MM.1S (cell line): ENCODE measurements around the gene SWI5.

Experiments used
- CTCF ChIP-seq: fragments of 300-600 bp; sonication (generic); IDR thresholded peaks from 2 replicates; pipeline ENCODE4 v1.5.1; 2016; ENCODE audit warnings: antibody characterized with exemption, low read length, mixed read lengths
- EZH2 ChIP-seq: fragments of 300-600 bp; sonication (generic); optimal IDR thresholded peaks from 2 replicates; pipeline ENCODE3; 2017; ENCODE audit warnings: low read depth, mild to moderate bottlenecking, antibody characterized with exemption, low read length, mixed read lengths
- EZH2phosphoT487 ChIP-seq: fragments of 300-600 bp; sonication (generic); IDR thresholded peaks from 2 replicates; pipeline ENCODE4 v1.6.1; 2018; ENCODE audit warnings: antibody characterized with exemption, low read length

GRCh38 chr9:128285033-128285784 is 9.1 kb downstream of the SWI5 start:
- no peak for TF ChIP-seq CTCF
- TF ChIP-seq EZH2: no peak
- TF ChIP-seq EZH2phosphoT487: no peak
